Activated CD4-positive, alpha-beta T cell treated with anti-CD3 and anti-CD28 coated beads, Interleukin-2, amount 10 ng/mL, durations not matched to agents 24 days and 14 days (primary cell): ENCODE data around the gene GNG5. TPM values are rescaled to one million over a fixed set of nuclear protein-coding genes. Genes with fewer than 3 reads are reported as not detected.
A peak's percentile ranks its signal among the peaks of the same experiment; 100 is the strongest.
"Not testable (repeated sequence)": the region's sequence is repeated elsewhere in the genome, so short reads cannot be mapped to it uniquely, and the experiment has no call there.

Source experiments
- DNase-seq: peaks from one replicate; pipeline ENCODE4 v3.0.0; 2022
- H3K27ac Mint-ChIP-seq: one replicate; pipeline ENCODE4 v1.8.0; 2022; ENCODE audit warnings: mild to moderate bottlenecking, mixed read lengths
- H3K27me3 Mint-ChIP-seq: one replicate; pipeline ENCODE4 v1.8.0; 2022; ENCODE audit warnings: mixed read lengths
- H3K36me3 Mint-ChIP-seq: one replicate; pipeline ENCODE4 v1.8.0; 2022; ENCODE audit warnings: low read depth, mild to moderate bottlenecking, mixed read lengths
- H3K4me1 Mint-ChIP-seq: one replicate; pipeline ENCODE4 v1.8.0; 2021; ENCODE audit warnings: mixed read lengths
- H3K4me3 Mint-ChIP-seq: one replicate; pipeline ENCODE4 v1.8.0; 2022; ENCODE audit warnings: mild to moderate bottlenecking, moderate library complexity, mixed read lengths
- H3K9me3 Mint-ChIP-seq: one replicate; pipeline ENCODE4 v1.8.0; 2021; ENCODE audit warnings: mixed read lengths
- intact Hi-C: fragments of 100-400 bp; cut with micrococcal nuclease; formaldehyde crosslinking; loops from one replicate; pipeline ENCODE4 v1.15.1; 2023
- total RNA-seq: library from RNA; stranded (reverse); gene quantifications from 2 replicates; pipeline ENCODE4 v1.2.3, GENCODE V29; 2022

Gene GNG5
- 115 and 122 TPM in 2 replicates for total RNA-seq

DNA sequence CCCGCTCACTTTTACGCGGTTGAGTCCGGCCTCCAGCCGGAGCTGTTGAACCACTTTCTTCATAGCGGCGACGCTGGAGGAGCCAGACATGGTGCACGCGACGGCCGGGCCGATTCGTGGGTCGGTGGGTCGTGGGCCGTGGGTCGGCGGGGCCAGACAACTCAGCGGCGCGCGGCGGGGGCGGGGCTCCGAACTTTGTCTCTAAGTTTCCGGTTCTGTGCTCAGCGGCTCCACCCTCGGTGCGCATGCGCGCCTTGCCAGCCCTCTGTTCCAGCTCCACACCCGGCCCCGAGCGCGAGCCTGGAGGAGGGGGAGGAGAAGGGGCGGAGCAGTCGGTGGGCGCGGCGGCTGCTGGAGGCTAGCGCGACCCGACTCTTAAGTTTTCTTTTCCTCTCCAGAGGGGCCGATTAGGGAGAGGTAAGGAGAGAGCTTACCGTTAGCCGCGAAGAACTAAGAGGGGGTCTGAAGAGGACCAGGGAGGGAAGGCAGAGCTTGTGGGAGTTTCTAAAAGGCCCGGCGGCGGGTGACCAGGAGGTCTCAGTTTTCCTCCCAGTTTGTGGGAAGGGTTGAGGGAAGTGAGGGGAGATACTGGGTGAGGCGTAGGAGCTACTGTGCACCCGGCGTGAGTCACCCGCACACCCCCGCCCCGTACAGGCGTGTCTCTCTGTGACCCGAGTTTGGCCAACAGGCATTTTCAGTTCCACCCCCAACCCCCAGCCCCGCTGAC is at the start of gene GNG5, which contains the start of gene SPATA1:
GNG5 (minus strand) TSS at position 580 of the 727 bp plus-strand sequence; CDS start at position 90, 490 bp downstream.
SPATA1 (plus strand) TSS at position 385 of the 727 bp plus-strand sequence. CDS start 9,974 bp downstream, outside the sequence.
- Mint-ChIP-seq H3K9me3 (peaks cover 12% of the 10 kb centered on the region), H3K36me3 (peaks cover 35% of the 10 kb centered on the region), H3K27me3 (no peaks in the 10 kb centered on the region), H3K4me1 (peaks cover 41% of the 10 kb centered on the region), H3K4me3 (peak within 1 kb of the TSS; percentile 99), H3K27ac (peak within 1 kb of the TSS; percentile 99)
- DNase-seq = peak; percentile 99
- intact Hi-C loops = loop anchor here (1.0 to 5.0 kb wide), 8 partner anchors 27 to 771 kb away; partner anchors contain the start of genes BCL10, PRKACB, RPF1 and SSX2IP

DNA sequence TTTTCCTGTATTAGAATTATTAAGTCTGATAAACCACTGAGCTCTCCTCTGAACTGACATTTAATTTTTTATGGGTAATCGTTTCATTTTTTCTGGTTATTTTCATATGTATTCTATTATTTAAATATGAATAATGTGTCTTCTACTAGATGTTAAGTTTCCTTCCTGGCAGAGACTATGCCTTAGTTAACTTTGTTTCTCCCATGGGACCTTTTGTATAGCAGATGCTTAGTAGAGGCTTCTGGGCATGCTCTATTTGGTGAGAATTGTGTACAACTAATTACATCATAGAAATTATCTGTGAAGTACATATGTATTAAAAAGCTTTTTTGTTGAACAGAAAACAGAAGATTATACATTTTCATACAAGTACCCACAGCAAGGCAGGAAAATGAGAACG is 44.4 kb upstream of the GNG5 start:
- no peaks in the 10 kb centered on the region for H3K27me3 Mint-ChIP-seq
- intact Hi-C loops = no loop called here
- peaks cover 7% of the 10 kb centered on the region for H3K36me3 Mint-ChIP-seq
- DNase-seq = no peak
- H3K27ac Mint-ChIP-seq = no peak overlapping the region
- H3K9me3 Mint-ChIP-seq = no peaks in the 10 kb centered on the region
- no peaks in the 10 kb centered on the region for H3K4me1 Mint-ChIP-seq
- H3K4me3 Mint-ChIP-seq = no peak overlapping the region

DNA sequence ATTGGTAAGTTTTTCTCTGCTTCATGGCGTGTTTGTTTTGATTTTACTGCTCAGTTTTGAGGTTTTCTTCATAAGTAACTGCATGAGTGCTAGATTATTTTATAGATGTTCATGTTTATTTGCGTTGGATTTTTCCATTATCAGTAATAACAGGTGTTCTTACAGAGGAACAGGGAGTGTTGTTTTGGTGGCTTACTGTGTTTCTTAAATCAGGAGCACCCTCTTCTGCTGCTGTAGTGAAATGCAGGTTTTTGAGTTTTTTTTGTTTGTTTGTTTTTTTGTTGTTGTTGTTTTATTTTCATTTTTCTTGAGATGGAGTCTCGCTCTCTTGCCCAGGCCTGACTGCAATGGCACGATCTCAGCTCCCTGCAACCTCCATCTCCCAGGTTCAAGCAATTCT is 35.3 kb upstream of the GNG5 start:
- Mint-ChIP-seq H3K9me3 (no peaks in the 10 kb centered on the region), H3K4me3 (no peak overlapping the region), H3K27ac (no peak overlapping the region), H3K36me3 (peaks cover 38% of the 10 kb centered on the region), H3K4me1 (peaks cover 32% of the 10 kb centered on the region), H3K27me3 (no peaks in the 10 kb centered on the region)
- no peak for DNase-seq
- intact Hi-C loops = loop anchor here (1.0 to 5.0 kb wide), 2 partner anchors 34 to 400 kb away; partner anchors contain the start of genes GNG5 and SPATA1

DNA sequence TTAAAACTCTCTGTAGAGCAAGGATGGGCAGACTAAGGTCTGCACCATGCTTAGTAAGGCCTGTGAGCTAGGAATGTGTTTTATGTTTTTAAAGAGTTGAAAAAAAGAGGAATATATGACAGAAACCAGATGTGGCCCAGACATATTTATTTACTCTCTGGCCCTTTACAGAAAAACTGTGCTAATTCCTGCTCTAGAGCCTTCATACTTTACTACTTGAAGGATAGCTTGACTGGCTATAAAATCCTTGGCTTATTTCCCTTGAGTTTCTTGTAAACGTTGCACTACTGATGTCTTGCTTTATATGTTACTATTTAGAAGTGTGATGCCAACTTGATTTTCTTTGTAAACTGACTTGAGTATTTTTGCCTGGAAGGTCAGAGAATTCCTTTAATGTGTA is 34.4 kb upstream of the GNG5 start:
- H3K27me3 Mint-ChIP-seq = no peaks in the 10 kb centered on the region
- no peak overlapping the region for H3K27ac Mint-ChIP-seq
- H3K9me3 Mint-ChIP-seq = no peaks in the 10 kb centered on the region
- intact Hi-C loops = loop anchor here (5.0 kb wide), 1 partner anchor 33 kb away; the partner anchor contains the start of genes GNG5 and SPATA1
- no peak for DNase-seq
- H3K4me1 Mint-ChIP-seq = peaks cover 32% of the 10 kb centered on the region
- peaks cover 38% of the 10 kb centered on the region for H3K36me3 Mint-ChIP-seq
- H3K4me3 Mint-ChIP-seq = no peak overlapping the region

DNA sequence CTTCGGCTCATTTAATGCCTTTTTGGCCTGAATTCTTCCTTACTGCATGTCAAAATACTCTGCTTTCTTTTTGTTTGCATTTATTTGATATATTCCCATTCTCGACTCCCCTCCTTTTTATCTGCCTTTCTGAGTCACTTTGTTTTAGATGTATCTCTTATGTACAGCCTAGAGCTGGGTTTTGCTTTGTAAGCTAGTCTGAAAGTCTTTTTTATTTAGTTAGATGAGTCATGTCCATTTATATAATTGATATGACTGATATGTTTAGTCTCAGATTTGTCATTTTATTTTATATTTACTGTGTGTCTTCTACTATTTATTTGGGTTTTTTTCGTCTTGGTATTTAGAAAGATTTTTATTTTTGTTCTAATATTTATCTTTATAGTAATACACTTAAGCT is 33.6 kb upstream of the GNG5 start:
- Mint-ChIP-seq H3K27me3 (no peaks in the 10 kb centered on the region), H3K9me3 (no peaks in the 10 kb centered on the region), H3K27ac (no peak overlapping the region), H3K4me3 (no peak overlapping the region), H3K4me1 (peaks cover 34% of the 10 kb centered on the region), H3K36me3 (peaks cover 38% of the 10 kb centered on the region)
- DNase-seq = no peak
- intact Hi-C loops = loop anchor here (5.0 kb wide), 1 partner anchor 33 kb away; the partner anchor contains the start of genes GNG5 and SPATA1

DNA sequence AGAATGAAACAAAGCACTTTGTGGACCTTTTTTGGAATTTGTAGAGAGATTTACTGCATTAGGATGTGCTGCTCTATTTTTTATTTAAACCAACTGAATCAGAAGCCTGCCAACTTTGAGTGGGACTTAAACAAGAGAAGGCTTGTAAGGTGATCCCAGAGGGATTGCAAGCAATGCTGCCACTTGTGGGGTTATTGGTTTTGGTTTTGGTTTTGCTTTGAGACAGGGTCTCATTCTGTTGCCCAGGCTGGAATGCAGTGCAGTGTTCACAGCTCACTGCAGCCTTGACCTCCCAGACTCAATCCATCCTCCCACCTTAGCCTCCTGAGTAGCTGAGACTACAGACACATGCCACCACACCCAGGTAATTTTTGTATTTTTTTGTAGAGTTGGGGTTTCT is 32.2 kb upstream of the GNG5 start:
- no peaks in the 10 kb centered on the region for H3K9me3 Mint-ChIP-seq
- H3K4me3 Mint-ChIP-seq = peak overlapping the region; percentile 48

DNA sequence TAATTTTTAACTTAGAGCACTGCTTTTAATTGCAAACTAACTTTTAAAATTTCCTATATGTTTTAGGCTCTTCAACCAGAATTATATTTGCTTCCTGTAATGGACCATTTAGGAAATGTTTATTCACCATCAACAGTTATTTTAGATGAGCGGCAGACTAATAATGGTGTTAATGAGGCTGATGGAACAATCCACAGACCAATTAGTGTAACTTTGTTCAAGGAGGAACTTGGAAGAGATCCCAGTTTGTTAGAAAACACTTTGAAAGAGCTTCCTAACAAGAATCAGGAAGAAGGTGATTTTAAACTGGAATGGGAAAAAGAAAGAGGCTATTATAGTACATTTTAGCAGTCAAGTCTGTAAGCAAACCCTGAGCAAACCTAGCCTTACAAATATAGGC is 19.4 kb upstream of the GNG5 start:
- Mint-ChIP-seq H3K9me3 (no peaks in the 10 kb centered on the region), H3K4me1 (no peaks in the 10 kb centered on the region), H3K27me3 (no peaks in the 10 kb centered on the region), H3K4me3 (no peak overlapping the region), H3K36me3 (peaks cover 11% of the 10 kb centered on the region), H3K27ac (no peak overlapping the region)
- no peak for DNase-seq
- intact Hi-C loops = no loop called here

More for the DNA sequence above, 32.2 kb upstream of the GNG5 start:
- Mint-ChIP-seq H3K27ac (no peak overlapping the region), H3K36me3 (peaks cover 35% of the 10 kb centered on the region), H3K4me1 (peaks cover 34% of the 10 kb centered on the region), H3K27me3 (no peaks in the 10 kb centered on the region)
- intact Hi-C loops = no loop called here
- peak; percentile 64 for DNase-seq

DNA sequence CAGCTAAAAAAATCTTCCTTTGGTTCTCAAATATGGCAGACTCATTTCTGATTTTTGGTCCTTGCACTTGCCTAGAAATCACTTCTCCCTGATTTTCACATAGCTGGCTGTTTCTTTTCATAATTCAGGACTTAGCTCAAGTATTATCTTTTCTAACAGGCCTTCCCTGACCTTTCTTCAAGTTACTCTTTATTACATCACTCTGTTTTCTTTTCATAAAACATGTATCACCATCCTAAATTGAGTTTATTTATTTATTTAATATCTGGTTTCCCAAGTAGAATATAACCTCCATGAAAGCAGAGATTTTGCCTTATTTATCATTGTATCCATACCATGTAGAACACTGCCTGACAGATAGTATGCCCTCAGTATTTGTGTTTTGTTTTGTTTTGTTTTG is 18.2 kb upstream of the GNG5 start:
- Mint-ChIP-seq H3K9me3 (no peaks in the 10 kb centered on the region), H3K4me3 (no peak overlapping the region), H3K4me1 (no peaks in the 10 kb centered on the region), H3K27ac (no peak overlapping the region), H3K27me3 (no peaks in the 10 kb centered on the region), H3K36me3 (peaks cover 13% of the 10 kb centered on the region)
- DNase-seq = no peak
- intact Hi-C loops = no loop called here

DNA sequence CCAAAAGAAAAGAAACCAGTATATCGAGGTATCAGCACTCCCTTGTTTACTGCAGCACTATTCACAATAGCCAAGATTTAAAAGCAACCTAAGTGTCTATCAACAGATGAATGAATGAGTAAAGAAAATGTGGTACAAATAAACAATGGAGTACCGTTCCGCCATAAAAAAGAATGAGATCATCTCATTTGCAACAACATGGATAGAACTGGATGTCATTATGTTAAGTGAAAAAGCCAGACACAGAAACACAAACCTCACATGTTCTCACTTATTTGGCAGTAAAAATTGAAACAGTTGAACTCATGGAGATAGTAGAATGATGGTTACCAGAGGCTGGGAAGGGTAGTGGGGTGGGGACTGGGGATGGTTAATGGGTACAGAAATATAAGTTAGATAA is 4.3 kb upstream of the GNG5 start:
- Mint-ChIP-seq H3K27ac (no peak overlapping the region), H3K36me3 (peaks cover 18% of the 10 kb centered on the region), H3K4me1 (peaks cover 9% of the 10 kb centered on the region), H3K4me3 (no peak overlapping the region), H3K27me3 (no peaks in the 10 kb centered on the region), H3K9me3 (peaks cover 12% of the 10 kb centered on the region)
- DNase-seq = no peak
- intact Hi-C loops = no loop called here

DNA sequence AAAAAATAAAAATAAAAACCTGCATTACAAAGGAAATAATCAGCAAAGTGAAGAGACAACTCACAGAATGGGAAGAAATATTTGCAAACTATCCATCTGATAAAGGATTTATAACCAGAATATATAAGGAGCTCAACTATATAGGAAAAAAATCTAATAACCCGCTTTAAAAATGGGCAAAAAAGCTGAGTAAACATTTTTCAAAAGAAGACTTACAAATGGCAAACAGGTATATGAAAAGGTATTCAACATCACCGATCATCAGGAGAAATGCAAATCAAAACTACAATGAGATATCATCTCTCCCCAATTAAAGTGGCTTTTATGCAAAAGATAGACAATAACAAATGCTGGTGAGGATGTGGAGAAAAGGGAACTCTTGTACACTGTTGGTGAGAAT is 3.8 kb upstream of the GNG5 start:
- peaks cover 21% of the 10 kb centered on the region for H3K36me3 Mint-ChIP-seq
- peaks cover 12% of the 10 kb centered on the region for H3K9me3 Mint-ChIP-seq
- H3K27me3 Mint-ChIP-seq = no peaks in the 10 kb centered on the region
- intact Hi-C loops = no loop called here
- DNase-seq = no peak
- no peak overlapping the region for H3K27ac Mint-ChIP-seq
- peaks cover 13% of the 10 kb centered on the region for H3K4me1 Mint-ChIP-seq
- H3K4me3 Mint-ChIP-seq = no peak overlapping the region

DNA sequence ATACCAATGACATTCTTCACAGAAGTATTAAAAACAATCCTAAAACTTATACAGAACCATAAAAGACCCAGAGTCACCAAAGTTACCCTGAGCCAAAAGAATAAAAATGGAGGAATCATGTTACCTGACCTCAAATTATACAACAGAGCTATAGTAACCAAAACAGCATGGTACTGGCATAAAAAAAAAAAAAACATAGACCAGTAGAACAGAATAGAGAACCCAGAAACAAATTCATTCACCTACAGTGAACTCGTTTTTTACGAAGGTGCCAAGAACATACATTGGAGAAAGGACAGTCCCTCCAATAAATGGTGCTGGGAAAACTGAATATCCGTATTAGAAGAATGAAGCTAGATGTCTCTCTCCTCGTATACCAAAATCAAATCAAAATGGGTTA is 2.6 kb upstream of the GNG5 start:
- intact Hi-C loops = loop anchor here (5.0 kb wide), 1 partner anchor 33 kb away; no protein-coding TSS in a partner anchor
- Mint-ChIP-seq H3K27me3 (no peaks in the 10 kb centered on the region), H3K27ac (no peak overlapping the region), H3K4me1 (peaks cover 24% of the 10 kb centered on the region), H3K4me3 (no peak overlapping the region), H3K36me3 (peaks cover 25% of the 10 kb centered on the region), H3K9me3 (peaks cover 12% of the 10 kb centered on the region)
- no peak for DNase-seq

DNA sequence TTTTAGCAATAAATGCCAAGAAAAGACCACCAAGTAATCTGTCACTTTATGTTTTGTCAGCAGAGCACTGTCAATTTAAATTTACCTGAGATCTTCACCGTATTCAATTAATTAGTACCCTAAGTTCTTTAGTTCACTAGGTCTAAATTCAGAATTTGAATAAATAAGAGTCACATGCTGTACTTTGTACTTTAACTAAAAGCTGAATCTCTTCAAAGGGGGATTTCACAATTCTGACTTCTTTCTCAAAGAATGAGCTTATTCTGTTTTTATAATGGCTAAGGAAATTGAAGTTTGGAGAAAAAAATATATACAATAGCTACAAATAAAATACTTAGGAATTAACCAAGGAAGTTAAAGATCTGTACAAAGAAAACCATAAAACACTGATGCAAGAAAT is 2.1 kb upstream of the GNG5 start:
- peaks cover 26% of the 10 kb centered on the region for H3K36me3 Mint-ChIP-seq
- H3K27ac Mint-ChIP-seq = no peak overlapping the region
- intact Hi-C loops = loop anchor here (5.0 kb wide), 1 partner anchor 34 kb away; no protein-coding TSS in a partner anchor
- DNase-seq = no peak
- H3K4me1 Mint-ChIP-seq = peaks cover 29% of the 10 kb centered on the region
- no peaks in the 10 kb centered on the region for H3K27me3 Mint-ChIP-seq
- peaks cover 12% of the 10 kb centered on the region for H3K9me3 Mint-ChIP-seq
- H3K4me3 Mint-ChIP-seq = peak overlapping the region; percentile 33

DNA sequence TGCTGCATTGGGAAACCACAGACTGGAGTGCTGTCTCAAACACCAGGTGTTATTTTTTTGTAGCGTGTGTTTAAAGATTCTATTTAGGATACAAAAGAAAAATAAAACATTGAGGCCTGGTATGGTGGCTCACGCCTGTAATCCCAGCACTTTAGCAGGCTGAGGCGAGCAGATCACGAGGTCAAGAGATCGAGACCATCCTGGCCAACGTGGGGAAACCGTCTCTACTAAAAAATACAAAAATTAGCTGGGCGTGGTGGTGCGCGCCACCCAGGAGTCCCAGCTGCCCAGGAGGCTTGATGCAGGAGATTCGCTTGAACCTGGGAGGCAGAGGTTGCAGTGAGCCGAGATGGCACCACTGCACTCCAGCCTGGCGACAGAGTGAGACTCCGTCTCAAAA is 1.5 kb upstream of the GNG5 start:
- peaks cover 12% of the 10 kb centered on the region for H3K9me3 Mint-ChIP-seq
- not testable (repeated sequence) for DNase-seq, H3K27me3 Mint-ChIP-seq, H3K4me3 Mint-ChIP-seq, H3K27ac Mint-ChIP-seq
- intact Hi-C loops = loop anchor here (2.0 to 5.0 kb wide), 3 partner anchors 34 to 769 kb away; partner anchors contain the start of genes BCL10 and PRKACB
- H3K4me1 Mint-ChIP-seq = peaks cover 35% of the 10 kb centered on the region
- H3K36me3 Mint-ChIP-seq = peaks cover 30% of the 10 kb centered on the region

DNA sequence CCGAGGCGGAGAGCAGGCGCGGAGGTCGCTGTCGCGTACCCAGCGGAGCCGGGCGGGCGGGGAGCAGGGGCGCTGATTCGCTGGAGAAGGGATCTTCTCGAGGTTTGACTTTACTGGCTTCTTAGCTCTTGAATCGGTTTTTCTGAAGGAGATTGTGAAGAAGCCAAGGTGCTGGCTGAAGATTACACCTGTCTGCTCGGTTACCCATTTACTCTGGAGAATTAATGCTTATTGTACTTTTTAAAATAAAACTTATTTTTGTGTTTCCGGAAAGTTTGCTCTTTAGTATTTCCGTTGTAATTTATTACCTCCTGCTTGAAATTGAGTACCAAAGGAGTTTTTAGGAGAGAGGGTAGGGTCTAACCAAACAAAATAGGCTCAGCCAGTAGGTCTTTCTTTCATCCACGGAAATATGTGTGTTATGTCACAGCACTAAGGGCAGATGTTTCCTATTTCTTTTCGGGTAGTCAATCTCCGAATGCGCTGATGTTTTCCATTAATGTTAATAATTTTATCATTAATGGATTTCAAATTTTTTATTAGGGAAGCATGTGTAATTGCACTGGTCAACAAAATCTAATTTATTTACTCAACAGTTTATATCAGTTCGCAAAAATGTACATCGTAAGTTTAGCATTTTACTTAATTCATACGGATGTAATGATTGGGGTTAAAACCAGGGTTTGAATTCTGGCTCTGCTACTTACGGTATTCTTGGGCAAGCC is 510 bp upstream of the GNG5 start:
- Mint-ChIP-seq H3K27me3 (no peaks in the 10 kb centered on the region), H3K9me3 (peaks cover 12% of the 10 kb centered on the region), H3K4me1 (peaks cover 35% of the 10 kb centered on the region), H3K4me3 (peak overlapping the region; percentile 99), H3K27ac (peak overlapping the region; percentile 99), H3K36me3 (peaks cover 29% of the 10 kb centered on the region)
- no peak for DNase-seq
- intact Hi-C loops = loop anchor here (1.0 to 5.0 kb wide), 8 partner anchors 28 to 770 kb away; partner anchors contain the start of genes BCL10, PRKACB, RPF1 and SSX2IP
